AG09309 (cell line): ENCODE data around the gene TBX10.
"Not testable (repeated sequence)": the region's sequence is repeated elsewhere in the genome, so short reads cannot be mapped to it uniquely, and the experiment has no call there.

Experiments used
- DNase-seq: peaks from one replicate; pipeline ENCODE4 v3.0.0-alpha.2; 2010; ENCODE audit warnings: low read depth
- H3K4me3 ChIP-seq: 2 replicates; pipeline ENCODE4 v1.5.1; 2011; ENCODE audit warnings: mild to moderate bottlenecking, low read depth, low read length, moderate library complexity; ENCODE audit not compliant: control insufficient read depth
- CTCF ChIP-seq: IDR thresholded peaks from 2 replicates; pipeline ENCODE4 v1.5.1; 2011; ENCODE audit warnings: mild to moderate bottlenecking, low read depth, low read length, inconsistent platforms; ENCODE audit not compliant: insufficient read depth, control insufficient read depth; ENCODE audit errors: missing control alignments

The TBX10 gene

GRCh38 chr11:67629386-67630227 lies 10.0 kb downstream of the TBX10 start, which contains the start of gene NUDT8:
TSS of gene NUDT8 (minus strand) at chr11:67629937. CDS start at chr11:67629911, 26 bp downstream.
- peak; percentile 87 for TF ChIP-seq CTCF
- peak within 1 kb of the TSS; percentile 80 for H3K4me3 ChIP-seq
- DNase-seq = no peak

GRCh38 chr11:67628710-67629385 lies 10.7 kb downstream of the TBX10 start:
- no peak for DNase-seq
- no peak overlapping the region for H3K4me3 ChIP-seq
- TF ChIP-seq CTCF = no peak

- TF ChIP-seq CTCF = no peak
- DNase-seq = no peak
- no peak overlapping the region for H3K4me3 ChIP-seq
Observed at GRCh38 chr11:67627812-67628624, 11.5 kb downstream of the TBX10 start.

- no peak for DNase-seq
- H3K4me3 ChIP-seq = no peak overlapping the region
- TF ChIP-seq CTCF = no peak
Observed at GRCh38 chr11:67627441-67627811, 12.1 kb downstream of the TBX10 start.

- no peak for TF ChIP-seq CTCF
- no peak for DNase-seq
- H3K4me3 ChIP-seq = no peak overlapping the region
Observed at GRCh38 chr11:67626970-67627369, 12.6 kb downstream of the TBX10 start.

GRCh38 chr11:67626131-67626833 lies 13.3 kb downstream of the TBX10 start:
- not testable (repeated sequence) for DNase-seq, H3K4me3 ChIP-seq

GRCh38 chr11:67623795-67624194 lies 15.8 kb downstream of the TBX10 start:
- H3K4me3 ChIP-seq, DNase-seq: not testable (repeated sequence)

GRCh38 chr11:67622905-67623304 lies 16.7 kb downstream of the TBX10 start:
- not testable (repeated sequence) for H3K4me3 ChIP-seq, DNase-seq

- H3K4me3 ChIP-seq, DNase-seq: not testable (repeated sequence)
Observed at GRCh38 chr11:67621928-67622327, 17.6 kb downstream of the TBX10 start.

- not testable (repeated sequence) for H3K4me3 ChIP-seq, DNase-seq
Observed at GRCh38 chr11:67620621-67621020, 18.9 kb downstream of the TBX10 start.
